Measurements from ENCODE around the gene STMN3. TPM values are rescaled to one million over a fixed set of nuclear protein-coding genes. Genes with fewer than 3 reads are reported as not detected.
"Not testable (repeated sequence)": the region's sequence is repeated elsewhere in the genome, so short reads cannot be mapped to it uniquely, and the experiment has no call there.

STMN3 gene
- total RNA-seq, 1 experiment from 2014 or later = 2.6 TPM

GRCh38 chr20:63657937-63658748 lies 4.9 kb upstream of the STMN3 start, which contains the start of gene RTEL1:
Gene RTEL1, plus strand, starts transcription at chr20:63658312. Its CDS starts 1,091 bp downstream, at chr20:63659403.
- DNase-seq (ENCODE audit: low spot score) = peak; percentile 81

- DNase-seq (ENCODE audit: low spot score) = no peak
Measured at GRCh38 chr20:63657260-63657936, 4.2 kb upstream of the STMN3 start.

- no peak for DNase-seq (ENCODE audit: low spot score)
Measured at GRCh38 chr20:63656451-63656850, 3.2 kb upstream of the STMN3 start.

GRCh38 chr20:63655249-63655648 lies 2.0 kb upstream of the STMN3 start:
- DNase-seq (ENCODE audit: low spot score) = no peak

GRCh38 chr20:63653974-63654668 lies 897 bp upstream of the STMN3 start:
- no peak for DNase-seq (ENCODE audit: low spot score)

GRCh38 chr20:63652192-63652980 lies 838 bp downstream of the STMN3 start:
- DNase-seq (ENCODE audit: low spot score) = no peak

GRCh38 chr20:63651942-63652191 lies 1.4 kb downstream of the STMN3 start:
- DNase-seq (ENCODE audit: low spot score) = no peak

- DNase-seq (ENCODE audit: low spot score) = not testable (repeated sequence)
Measured at GRCh38 chr20:63650486-63650885, 2.7 kb downstream of the STMN3 start.

GRCh38 chr20:63648895-63649589 lies 4.2 kb downstream of the STMN3 start:
- DNase-seq (ENCODE audit: low spot score) = no peak

- no peak for DNase-seq (ENCODE audit: low spot score)
Measured at GRCh38 chr20:63648190-63648589, 5.0 kb downstream of the STMN3 start.

GRCh38 chr20:63645218-63645617 lies 8.0 kb downstream of the STMN3 start:
- no peak for DNase-seq (ENCODE audit: low spot score)

- no peak for DNase-seq (ENCODE audit: low spot score)
Measured at GRCh38 chr20:63643946-63644345, 9.3 kb downstream of the STMN3 start.

- DNase-seq (ENCODE audit: low spot score) = no peak
Measured at GRCh38 chr20:63643499-63643898, 9.7 kb downstream of the STMN3 start.

GRCh38 chr20:63642527-63643247 lies 10.5 kb downstream of the STMN3 start:
- DNase-seq (ENCODE audit: low spot score) = no peak

- no peak for DNase-seq (ENCODE audit: low spot score)
Measured at GRCh38 chr20:63641792-63642523, 11.3 kb downstream of the STMN3 start.

GRCh38 chr20:63641146-63641791 lies 12.0 kb downstream of the STMN3 start:
- no peak for DNase-seq (ENCODE audit: low spot score)

GRCh38 chr20:63640686-63641085 lies 12.5 kb downstream of the STMN3 start:
- DNase-seq (ENCODE audit: low spot score) = not testable (repeated sequence)

- DNase-seq (ENCODE audit: low spot score) = no peak
Measured at GRCh38 chr20:63640086-63640485, 13.1 kb downstream of the STMN3 start.

All from A172 (cell line).